ENCODE results near the gene CD52.

Gene CD52

GRCh38 chr1:26335774-26336476, 18.2 kb downstream of the CD52 start:
- DNase-seq, result no peak

GRCh38 chr1:26336477-26337205, 18.9 kb downstream of the CD52 start:
- DNase-seq, result peak; percentile 88 to 91

DNA sequence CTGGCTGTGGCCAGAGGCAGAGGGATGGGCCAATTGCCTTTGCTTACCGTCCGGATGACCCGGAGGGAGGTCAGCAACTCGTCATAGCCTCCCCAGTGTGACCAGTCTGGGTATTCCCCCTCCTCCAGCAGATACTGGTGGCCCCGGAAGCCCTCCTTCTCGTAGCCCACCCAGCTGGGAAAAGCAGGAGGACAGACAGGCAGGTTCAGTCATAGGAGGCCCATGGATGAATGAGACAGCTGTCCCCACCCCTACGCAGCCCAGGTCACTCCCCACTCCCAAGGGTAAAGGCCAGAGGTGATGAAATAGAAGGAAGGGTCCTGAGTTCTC, 19.4 kb downstream of the CD52 start:
- DNase-seq, result no peak

GRCh38 chr1:26337625-26338024, 19.9 kb downstream of the CD52 start:
- DNase-seq, result no peak

GRCh38 chr1:26338670-26339069, 20.9 kb downstream of the CD52 start:
- no peak for DNase-seq

GRCh38 chr1:26340047-26340481, 22.3 kb downstream of the CD52 start:
- no peak for DNase-seq

DNA sequence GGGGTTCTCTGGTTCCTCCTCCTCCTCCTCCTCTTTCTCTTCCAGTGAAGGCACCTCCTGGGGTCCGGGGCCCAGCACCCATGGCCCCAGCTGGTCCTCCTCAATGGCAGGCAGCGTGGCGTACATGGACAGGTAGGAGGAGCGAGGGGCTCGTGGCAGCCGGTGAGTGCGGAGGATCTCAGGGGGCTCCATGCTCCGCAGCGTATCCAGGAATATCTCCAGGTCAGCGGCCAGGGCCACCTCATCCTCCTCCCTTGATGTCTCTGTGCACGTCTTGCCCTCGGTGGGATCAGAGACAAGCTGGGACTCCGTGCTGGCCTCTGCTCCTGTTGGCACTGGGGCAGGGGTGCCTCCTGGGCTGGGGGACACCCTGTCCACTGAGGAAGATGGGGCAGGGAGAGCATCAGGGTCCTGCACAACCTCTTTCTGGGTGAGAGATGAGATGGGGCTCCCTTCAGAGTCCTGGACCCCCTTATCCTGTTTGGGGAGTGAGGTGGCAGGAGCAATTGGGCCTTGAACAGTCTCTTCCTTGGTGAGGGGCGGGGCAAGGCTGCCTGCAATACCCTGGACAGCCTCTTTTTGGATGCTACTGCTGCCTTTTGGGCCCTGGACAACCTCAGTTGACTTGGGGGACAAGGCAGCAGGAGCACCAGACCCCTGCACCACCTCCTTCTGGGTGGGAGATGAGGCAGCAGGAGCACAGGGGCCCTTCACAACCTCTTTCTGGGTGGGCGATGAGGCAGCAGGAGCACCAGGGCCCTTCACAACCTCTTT, 26.6 kb downstream of the CD52 start:
- DNase-seq, result no peak

- no peak for DNase-seq
These were observed 28.0 kb downstream of the CD52 start for GRCh38 chr1:26345718-26346117.

- no peak for DNase-seq
These were observed 28.7 kb downstream of the CD52 start for GRCh38 chr1:26346274-26347033.

DNA sequence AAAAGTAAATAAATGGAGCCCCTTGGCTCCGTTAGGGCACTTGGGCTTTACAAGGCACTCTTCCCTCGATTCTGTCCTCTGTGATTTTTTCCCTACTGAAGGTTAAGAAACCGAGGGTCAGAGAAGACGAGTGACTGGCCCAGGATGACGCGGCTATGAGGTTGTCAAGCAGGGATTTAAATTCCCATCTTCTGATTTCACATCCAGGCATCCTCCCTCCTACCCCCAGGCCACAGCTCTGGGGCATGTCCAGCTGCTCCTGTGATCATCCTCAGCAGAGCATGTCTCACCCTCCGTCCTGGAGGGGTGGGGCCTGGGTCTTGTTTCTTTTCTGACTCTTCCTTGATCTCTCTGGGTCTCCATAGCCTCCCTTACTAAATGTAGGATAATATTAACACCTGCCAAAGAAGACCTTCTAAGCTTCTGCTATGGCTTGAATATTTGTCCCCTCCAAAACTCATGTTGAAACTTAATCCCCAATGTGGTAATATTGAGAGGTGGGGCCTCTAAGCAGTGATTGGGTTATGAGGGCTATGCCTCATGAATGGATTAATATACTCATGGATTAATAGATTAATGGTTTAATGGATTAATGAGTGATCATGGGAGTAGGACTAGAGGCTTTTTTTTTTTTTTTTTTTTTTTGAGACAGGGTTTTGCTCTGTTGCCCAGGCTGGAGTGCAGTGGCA, 31.6 kb downstream of the CD52 start:
- DNase-seq, result no peak

DNA sequence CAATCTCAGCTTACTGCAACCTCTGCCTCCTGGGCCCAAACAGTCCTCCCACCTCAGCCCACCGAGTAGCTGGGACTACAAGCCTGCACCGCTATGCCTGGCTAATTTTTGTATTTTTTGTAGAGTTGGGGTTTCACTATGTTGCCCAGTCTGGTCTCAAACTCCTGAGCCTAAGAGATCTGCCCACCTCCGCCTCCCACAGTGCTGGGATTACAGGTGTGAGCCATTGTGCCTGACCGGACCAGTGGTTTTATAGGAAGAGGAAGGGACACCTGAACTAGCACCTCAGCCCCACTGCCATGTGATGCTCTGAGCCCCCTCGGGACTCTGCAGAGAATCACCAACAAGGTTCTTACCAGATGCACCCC, 32.1 kb downstream of the CD52 start:
- no peak for DNase-seq

DNA sequence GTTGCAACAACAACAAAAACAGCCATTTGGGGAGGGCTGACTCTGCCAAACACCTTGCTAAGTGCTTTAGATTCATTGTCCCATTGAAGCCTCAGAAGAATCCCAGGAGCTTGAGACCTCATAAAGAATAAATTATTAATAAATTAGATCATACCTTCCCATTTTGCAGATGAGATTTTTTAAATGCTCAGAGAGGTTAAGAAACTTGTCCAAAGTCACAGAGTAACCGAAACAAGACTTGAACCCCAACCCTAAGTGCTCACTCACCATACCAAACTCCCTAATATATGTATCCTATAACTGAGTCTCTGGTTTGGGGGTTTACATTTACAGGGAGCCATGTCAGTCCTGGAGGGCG, 32.6 kb downstream of the CD52 start:
- DNase-seq, result no peak

DNA sequence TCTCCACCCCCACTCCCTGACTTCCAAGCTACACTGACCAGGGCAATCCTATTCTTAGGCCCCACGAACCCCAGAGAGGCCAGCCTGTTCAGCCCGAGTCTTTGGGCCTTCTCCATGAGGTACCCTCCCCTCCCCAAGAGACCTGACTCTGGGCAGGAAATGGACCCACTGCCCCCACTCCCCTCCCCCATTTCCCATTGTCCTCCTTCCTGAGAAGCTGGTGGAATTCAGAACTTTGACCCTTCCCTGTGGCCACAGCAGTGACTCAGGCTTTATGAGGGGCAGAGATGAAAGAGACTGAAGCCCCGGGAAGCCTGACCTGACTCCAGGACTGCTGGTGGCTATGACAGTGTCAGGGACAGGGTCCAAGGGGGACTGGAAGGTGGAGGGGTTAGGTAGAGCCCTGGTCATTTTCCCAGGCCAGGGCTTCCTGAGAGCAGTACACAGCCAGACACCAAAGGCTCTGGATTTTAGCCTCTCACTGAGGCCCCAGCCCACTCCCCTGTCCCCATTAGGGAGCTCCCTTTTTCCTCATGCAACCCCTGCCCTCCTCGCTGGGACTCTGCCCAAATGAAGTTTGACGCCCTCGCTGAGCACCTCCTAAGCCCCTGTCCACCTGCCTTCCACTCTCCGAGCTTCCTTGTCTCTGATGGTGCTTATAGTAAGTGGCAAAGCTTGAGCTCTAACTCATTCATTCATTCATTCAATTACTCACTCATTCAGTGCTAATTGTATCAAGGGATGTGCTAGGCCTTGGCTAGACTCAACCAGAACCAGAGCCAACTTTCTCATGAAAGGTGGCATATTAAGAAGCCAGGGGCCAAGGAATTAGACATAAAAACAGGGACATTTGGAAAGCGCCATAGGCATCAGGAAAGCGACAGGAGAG, 33.2 kb downstream of the CD52 start:
- DNase-seq, result no peak

DNA sequence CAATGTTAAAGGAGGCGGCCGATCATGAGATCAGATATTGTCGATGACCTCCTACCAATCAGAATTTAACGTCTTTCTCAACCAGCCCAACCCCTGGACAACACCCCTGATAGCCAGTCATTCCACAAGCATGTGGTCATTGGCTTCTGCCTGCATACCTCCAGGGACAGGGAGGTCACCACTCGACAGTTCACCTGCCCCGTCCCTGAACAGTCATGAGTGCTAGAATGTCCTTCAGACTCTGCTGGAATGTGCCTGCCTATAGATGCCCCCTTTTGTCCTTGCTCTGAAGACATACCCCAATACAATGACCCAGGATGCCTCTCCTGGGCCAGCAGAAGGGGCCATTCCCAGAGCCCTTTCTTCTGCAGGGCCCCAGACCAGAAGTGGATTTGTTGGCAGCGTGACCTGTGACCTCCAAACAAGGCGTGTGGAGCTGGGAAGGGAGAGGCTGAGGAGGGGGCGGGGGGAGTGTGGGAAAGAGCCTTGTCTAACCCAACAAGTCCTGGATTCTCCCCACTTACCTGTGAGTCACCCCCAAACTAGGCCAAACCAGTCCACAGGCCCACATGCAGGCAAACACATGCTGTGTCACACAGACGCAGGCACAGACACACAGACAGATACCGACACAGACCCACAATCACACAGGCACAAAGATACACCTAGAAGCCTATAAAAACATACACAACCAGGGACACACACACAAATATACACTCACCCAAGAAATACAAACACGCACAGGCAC, 34.0 kb downstream of the CD52 start:
- no peak for DNase-seq

DNA sequence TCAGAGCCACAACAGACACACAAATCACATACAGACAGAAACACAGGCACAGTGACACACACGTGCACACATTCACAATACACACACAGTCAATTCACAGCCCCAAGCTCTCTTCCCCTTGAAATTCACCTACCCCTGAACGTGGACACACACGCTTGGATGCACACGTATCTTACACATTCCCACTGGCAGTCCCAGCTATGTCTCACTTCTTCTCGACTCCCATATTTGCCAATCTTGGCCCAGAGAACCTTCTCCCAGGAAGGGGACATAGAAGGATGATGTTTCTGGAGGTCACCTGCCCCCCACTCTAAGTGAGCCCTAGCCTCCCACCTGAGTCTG, 34.6 kb downstream of the CD52 start:
- DNase-seq, result no peak

DNA sequence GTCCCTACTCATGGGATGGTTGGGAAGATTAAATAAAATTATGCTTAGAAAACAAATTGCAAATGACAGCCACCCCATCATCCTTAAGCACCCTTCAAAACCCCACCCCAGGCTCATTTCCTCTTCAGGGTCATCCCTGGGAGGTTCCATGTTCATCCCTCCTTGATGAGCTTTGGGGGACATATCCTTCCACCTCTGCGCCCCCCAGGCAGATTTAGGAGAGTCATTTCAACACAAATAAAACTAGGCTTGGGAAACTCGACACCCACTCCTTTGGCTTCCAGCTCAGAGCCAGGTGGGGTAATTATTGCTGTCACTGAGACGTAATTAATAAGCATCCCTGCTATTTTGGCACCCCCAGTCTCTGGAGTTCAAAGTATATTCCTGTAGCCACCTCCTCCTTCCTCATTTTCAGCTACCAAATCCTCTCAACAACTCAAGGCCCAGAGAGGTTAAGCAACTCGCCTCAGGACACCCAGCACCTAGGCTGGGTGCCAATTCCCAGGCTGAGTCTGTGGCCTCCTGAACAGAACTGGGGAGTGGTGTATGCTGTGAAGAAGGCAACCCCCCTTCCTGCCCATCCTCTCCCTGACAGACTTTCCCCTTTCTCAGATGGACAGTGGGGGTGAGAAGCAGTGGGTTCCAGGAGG, 35.6 kb downstream of the CD52 start:
- DNase-seq, result no peak

DNA sequence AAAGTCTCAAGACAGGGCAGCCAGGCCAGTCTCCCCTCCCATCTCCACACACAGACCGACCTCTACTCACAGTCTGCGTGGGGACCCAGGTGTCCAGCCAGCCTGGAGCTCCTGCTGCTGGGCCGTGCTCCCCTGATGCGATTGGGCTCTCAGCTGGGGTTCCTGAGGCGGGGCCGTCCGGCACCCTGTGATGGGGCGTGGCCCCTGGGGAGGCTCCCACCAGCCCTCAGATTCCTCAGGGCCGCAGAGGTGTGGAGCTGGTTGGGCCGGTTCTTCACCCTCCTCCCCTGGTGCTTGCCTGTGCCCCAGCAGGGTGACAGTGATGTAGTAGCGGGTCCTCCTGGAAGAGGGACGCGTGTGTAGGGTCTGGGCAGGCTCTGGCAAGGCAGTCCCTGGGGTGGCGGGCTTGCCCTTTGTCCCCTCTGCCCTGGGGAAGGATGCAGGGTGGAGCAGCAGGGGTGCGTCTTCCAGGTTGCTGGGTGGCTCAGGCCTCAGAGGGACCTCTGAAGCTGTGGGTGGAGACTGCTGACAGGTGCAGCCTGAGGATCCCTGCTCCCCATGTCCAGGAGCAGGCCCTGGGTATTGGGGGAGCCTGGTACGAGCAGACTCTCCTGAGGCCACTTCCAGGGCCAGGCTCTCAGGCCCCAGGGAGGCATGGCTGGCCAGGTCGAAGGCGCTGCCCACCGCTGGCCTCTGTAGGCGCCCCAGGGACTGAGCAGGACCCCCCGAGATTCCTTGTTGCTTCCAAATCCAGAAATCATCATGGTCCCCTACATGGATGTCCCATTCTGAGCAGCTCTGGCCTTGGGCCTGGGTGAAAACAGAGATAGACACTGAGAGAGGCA, 36.4 kb downstream of the CD52 start, which contains the start of gene CRYBG2:
TSS of gene CRYBG2 (minus strand) at position 155 of the 845 bp plus-strand sequence. CDS start 7,473 bp downstream, outside the sequence.
- no peak for DNase-seq

- DNase-seq, result no peak
These were observed 37.2 kb downstream of the CD52 start for GRCh38 chr1:26354972-26355371.

GRCh38 chr1:26356106-26356505, 38.3 kb downstream of the CD52 start:
- DNase-seq, result no peak

All from CD4-positive, alpha-beta T cell treated with Interleukin-4 for 1 hour (primary cell).